Midbrain (tissue), 1 donor: ENCODE results near the gene EXOC7.

ENCODE experiments used
- DNase-seq: peaks from one replicate; lab custom pipeline; 2025; lab: John Stamatoyannopoulos, UW

Gene EXOC7

GRCh38 chr17:76138896-76139752 is 35.5 kb upstream of the EXOC7 start:
- no peak for DNase-seq

DNA sequence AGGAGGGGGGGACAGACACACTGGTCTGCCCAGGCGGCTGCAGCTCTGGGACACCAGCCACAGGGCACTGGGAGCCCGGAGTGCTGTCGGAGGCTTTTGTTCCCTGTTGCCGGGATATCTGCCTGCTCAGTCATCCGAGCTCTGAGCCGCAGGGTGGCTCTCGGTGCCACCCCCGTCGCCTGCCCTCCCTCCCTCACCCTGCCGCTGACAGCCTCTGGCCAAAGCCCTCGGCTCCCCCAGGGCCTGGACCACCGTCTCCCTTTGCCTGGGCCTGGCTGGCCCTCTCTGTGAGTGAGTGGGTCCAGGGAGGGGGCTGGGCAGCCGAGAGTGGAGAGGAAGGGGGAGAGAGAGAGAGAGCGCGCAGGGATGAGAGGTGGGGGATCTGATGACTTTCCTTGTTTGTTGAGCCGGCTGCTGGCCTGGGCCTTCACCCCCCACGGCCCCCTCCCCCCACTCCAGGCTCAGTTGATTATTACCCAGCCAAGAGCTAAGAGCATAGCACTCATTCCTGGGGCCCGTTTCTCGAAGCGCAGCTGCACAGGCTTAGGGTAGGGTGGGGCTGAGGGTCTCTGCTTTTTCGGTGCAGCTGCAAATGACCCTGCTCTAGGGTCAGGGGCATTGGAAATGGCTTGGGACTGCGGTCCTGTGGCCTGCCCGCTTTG is 34.8 kb upstream of the EXOC7 start:
- peak; percentile 63 for DNase-seq

GRCh38 chr17:76137351-76138233 is 34.0 kb upstream of the EXOC7 start:
- DNase-seq = no peak

DNA sequence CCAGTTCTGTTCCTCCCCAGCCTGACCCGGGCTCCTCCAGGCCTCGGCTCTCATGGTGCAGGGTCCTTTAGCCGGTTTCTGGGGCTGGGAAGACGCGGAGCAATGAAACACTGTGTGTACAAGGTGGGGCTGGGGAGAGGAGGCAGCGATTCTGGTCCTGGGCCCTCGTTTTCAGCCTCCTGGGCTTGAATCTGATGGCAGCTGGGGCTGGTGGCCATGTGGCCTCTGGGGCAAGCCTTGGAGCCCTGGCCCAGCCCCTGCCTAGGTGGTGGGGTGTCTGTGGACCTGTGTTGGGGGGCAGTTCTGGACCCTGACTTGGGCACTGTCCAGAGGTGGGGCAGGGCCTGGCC is 33.4 kb upstream of the EXOC7 start:
- DNase-seq = no peak

GRCh38 chr17:76136276-76137000 is 32.9 kb upstream of the EXOC7 start:
- DNase-seq = no peak

DNA sequence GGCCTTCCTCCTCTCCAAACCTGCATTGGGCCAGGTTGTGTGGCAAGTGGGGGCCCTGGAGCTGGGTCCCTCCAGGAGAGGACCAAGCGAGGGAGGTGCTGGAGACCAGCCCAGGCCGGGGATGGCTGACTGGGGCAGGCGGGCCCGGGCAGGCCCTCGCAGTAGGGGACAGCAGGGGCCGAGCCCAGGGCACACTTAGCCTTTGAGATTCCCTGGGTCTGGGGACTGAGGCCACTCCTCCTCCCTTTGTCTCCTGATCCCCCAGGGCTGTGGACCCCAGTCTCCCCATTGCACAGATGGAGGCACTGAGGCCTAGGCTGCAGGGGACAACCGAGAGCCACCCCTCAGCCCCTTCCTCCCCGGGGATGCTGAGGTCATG is 32.2 kb upstream of the EXOC7 start:
- DNase-seq = no peak

DNA sequence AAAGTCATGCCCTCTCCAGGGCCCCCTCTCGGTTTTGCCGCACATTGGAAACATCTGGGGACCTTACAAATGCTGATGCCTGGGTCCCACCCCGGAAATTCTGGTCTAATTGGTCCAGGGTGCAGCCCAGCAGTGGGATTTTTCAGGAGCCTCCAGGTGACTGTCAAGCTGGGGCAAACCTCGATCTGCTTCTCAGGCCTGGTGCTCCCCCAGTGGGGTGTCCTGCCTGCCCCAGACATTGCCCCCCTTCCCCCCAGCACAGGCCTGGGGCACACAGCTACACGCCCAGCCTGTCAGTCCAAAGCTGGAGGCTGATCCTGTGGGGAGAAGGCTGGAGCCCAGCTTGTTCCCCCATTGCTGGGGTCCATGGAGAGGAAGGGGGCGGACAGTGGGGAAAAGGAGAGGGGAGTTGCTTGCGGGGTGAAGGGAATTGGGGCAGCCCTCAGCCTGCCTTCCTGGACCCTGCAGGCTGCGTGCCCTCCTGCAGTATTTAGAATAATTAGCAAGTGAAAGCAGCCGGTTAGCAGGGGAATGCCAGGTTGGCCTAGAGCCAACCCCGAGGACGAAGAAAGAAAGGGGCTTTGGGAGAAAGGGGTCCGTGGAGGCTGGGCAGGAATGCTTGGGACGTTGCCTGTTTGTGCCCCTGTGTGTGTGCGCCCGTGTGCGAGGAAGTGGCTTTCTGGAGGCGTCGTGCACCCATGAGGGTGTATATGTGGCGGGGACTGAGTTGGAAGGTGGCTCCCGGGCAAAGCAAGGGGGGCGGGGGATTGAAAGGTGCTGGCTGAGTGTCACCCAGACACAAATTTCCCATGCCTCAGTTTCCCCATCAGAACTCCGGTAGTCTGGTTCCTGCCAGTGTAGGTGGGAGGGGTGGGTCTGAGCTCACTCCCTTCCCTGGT is 31.6 kb upstream of the EXOC7 start:
- no peak for DNase-seq

GRCh38 chr17:76132574-76133338 is 29.2 kb upstream of the EXOC7 start:
- DNase-seq = no peak

DNA sequence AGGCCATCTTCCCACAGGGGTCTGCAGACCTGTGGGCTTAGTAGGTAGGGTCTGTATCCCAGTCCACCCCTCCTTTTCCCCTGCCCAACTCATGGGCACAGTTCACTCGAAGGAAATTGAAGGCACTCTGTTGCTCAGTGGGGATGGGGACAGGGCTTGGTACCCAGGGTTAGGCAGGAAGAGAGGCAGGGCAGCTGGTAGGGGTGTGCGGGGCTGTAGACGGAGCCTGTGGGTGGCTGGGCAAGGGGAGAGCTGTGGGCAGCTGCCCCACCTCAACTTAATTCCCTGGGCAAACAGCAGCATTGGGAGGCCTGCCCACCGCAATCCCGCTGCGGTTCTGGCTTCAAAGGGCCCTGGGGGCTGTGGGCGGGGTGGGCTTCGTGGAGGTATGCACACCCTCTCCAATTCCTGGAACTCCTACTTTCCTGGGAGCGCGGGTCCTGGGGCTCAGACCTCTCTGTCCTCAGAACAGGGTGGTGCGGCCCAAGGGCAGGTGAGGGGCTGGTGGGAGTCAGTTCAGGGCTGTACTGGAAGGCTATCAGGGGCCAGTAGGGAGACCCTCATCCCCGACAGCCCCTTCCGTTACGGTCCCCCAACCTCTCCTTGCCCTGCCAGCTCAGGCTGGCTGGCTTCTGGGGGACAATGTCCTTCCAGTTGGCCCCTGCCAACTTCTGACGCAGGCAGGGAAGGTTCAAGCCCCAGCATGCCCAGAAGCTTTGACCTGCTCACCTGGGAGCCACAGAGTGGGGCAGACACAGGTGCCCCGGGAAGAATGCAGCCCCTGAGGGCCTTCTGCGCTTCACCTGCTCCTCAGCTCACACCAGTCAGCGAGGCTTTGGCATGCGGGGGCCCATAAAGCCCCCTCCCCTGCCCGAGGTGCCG is 28.3 kb upstream of the EXOC7 start:
- no peak for DNase-seq

GRCh38 chr17:76131051-76131691 is 27.6 kb upstream of the EXOC7 start:
- DNase-seq = no peak

DNA sequence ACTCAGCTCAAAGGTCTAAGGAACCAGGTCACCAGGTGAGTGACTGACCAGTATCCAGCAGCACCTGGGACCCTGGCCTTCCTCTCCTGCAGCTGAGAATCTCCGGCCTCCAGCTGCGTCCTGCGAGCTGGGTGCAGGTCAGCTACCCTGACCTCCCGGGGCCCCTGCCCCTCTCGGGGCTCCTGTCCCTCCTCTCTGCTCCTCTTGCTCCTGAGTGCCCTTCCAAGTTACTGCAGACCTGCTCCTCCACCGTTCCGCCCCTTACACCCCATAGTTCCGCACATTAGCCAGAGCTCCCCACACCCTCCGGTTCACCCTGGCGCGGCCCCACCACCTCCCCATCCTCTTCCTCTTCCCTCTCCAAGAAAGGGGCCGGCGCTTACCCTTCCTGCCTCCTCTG is 26.9 kb upstream of the EXOC7 start:
- DNase-seq = no peak

DNA sequence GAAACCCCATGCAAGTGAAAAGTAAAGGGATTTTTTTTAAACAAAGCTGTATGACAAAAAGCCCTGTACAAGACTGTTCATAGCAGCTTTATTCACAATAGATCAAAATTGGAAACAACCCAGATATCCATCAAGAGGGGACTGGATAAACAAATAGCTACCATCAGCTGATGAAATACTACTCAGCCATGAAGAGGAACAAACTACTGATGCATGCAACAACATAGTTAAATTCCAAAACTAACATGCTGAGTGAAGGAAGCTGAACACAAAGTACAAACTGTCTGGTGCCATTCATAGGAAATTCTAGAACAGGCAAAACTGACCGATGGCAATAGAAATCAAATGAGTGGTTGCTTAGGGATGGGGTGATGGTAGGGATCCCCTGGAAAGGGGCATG is 22.3 kb upstream of the EXOC7 start:
- DNase-seq = no peak

- DNase-seq = no peak
Measured at GRCh38 chr17:76125391-76125675, 21.7 kb upstream of the EXOC7 start.

GRCh38 chr17:76124582-76125390 is 21.2 kb upstream of the EXOC7 start:
- DNase-seq = no peak

- DNase-seq = no peak
Measured at GRCh38 chr17:76123749-76124581, 20.4 kb upstream of the EXOC7 start.

- no peak for DNase-seq
Measured at GRCh38 chr17:76123191-76123499, 19.6 kb upstream of the EXOC7 start.

DNA sequence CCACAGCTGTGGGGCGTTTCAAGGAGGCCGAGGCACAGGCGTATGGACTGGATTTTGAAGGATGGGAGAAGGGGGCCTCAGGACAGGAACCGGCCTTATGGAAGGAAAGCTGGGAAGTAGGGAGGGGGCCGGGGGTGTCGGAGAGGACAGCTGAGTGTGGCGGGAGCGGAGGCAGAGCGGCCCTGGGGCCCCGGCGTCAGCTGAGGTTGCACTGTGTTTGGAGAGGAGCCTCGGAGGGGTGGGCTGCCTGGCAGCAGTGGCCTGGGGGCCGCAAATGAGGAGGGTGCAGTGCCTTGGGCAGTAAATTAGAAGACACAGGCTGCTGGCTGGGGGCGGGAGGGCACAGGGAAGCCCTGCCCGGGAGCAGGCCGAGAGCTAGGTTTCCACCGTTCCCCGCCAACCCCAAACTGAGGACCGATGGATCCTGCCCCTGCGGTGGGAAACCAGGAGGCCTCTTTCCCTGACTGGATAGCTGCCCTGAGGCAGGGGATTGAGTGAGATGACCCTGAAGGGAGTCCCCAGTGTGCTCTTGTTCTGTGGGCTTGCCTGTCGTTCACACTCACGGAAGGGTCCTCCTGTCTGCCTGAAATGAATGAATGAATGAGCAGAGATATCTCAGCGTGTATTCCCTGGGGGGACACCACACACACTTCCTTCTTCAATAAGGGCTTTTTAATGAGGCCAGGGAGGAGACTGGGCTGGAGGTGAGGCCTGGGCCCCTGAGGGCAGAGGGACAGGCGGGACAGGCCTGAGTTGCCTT is 19.0 kb upstream of the EXOC7 start:
- DNase-seq = no peak
